ENCODE measurements around the gene CFAP46.

Gene CFAP46

GRCh38 chr10:132879408-132880127 is 62.8 kb downstream of the CFAP46 start:
- no peak for DNase-seq

GRCh38 chr10:132878730-132879407 is 63.5 kb downstream of the CFAP46 start:
- no peak for DNase-seq

- no peak for DNase-seq
Observed at GRCh38 chr10:132878091-132878729, 64.2 kb downstream of the CFAP46 start.

- no peak for DNase-seq
Observed at GRCh38 chr10:132877473-132877872, 64.9 kb downstream of the CFAP46 start.

GRCh38 chr10:132876993-132877431 is 65.4 kb downstream of the CFAP46 start:
- DNase-seq, result no peak

- no peak for DNase-seq
Observed at GRCh38 chr10:132876131-132876860, 66.1 kb downstream of the CFAP46 start.

- no peak for DNase-seq
Observed at GRCh38 chr10:132875435-132875834, 66.9 kb downstream of the CFAP46 start.

- DNase-seq, result no peak
Observed at GRCh38 chr10:132873395-132873794, 69.0 kb downstream of the CFAP46 start.

- DNase-seq, result no peak
Observed at GRCh38 chr10:132872658-132873057, 69.7 kb downstream of the CFAP46 start.

GRCh38 chr10:132870426-132870825 is 71.9 kb downstream of the CFAP46 start:
- no peak for DNase-seq

- DNase-seq, result no peak
Observed at GRCh38 chr10:132869621-132870020, 72.7 kb downstream of the CFAP46 start.

- DNase-seq, result no peak
Observed at GRCh38 chr10:132868995-132869394, 73.4 kb downstream of the CFAP46 start.

GRCh38 chr10:132867801-132868644 is 74.3 kb downstream of the CFAP46 start:
- no peak for DNase-seq

- DNase-seq, result no peak
Observed at GRCh38 chr10:132866601-132867381, 75.6 kb downstream of the CFAP46 start.

GRCh38 chr10:132865851-132866600 is 76.3 kb downstream of the CFAP46 start:
- no peak for DNase-seq

- no peak for DNase-seq
Observed at GRCh38 chr10:132865171-132865631, 77.2 kb downstream of the CFAP46 start.

GRCh38 chr10:132862485-132863420 is 79.6 kb downstream of the CFAP46 start:
- DNase-seq, result no peak

- DNase-seq, result no peak
Observed at GRCh38 chr10:132861884-132862461, 80.4 kb downstream of the CFAP46 start.

- no peak for DNase-seq
Observed at GRCh38 chr10:132861116-132861691, 81.2 kb downstream of the CFAP46 start.

Data from hematopoietic multipotent progenitor cell treated with erythropoietin and hydrocortisone succinate and interleukin-3 and kit ligand, for 6 days (in vitro differentiated cells).